WERI-Rb-1 (cell line): Measurements from ENCODE around the gene MUC6.

Experiments used
- DNase-seq: peaks from one replicate; pipeline ENCODE4 v3.0.0-alpha.2; 2020
- H3K27ac ChIP-seq: fragments of 250-450 bp; sonication (Bioruptor Pico); 2 replicates; pipeline ENCODE4 v1.5.1; 2020; ENCODE audit warnings: mild to moderate bottlenecking, moderate library complexity
- H3K27me3 ChIP-seq: fragments of 250-450 bp; sonication (Bioruptor Pico); 2 replicates; pipeline ENCODE4 v1.5.1; 2021; ENCODE audit warnings: mild to moderate bottlenecking, low read depth, moderate library complexity; ENCODE audit not compliant: insufficient read depth, severe bottlenecking
- H3K36me3 ChIP-seq: fragments of 250-450 bp; sonication (Bioruptor Pico); 2 replicates; pipeline ENCODE4 v1.5.1; 2020; ENCODE audit warnings: mild to moderate bottlenecking, moderate library complexity
- H3K4me3 ChIP-seq: 2 replicates; pipeline ENCODE4 v1.5.1; 2011; ENCODE audit warnings: low read depth, mild to moderate bottlenecking, control low read depth, low read length
- H3K9me3 ChIP-seq: fragments of 250-450 bp; sonication (Bioruptor Pico); 2 replicates; pipeline ENCODE4 v1.5.1; 2021; ENCODE audit warnings: mild to moderate bottlenecking, moderate library complexity; ENCODE audit not compliant: severe bottlenecking
- TF ChIP-seq, protein P1 (sequence below): IDR thresholded peaks from 2 replicates; pipeline ENCODE4 v1.5.1; 2011; ENCODE audit warnings: low read depth, mild to moderate bottlenecking, control low read depth, inconsistent platforms, low read length

Gene MUC6

DNA sequence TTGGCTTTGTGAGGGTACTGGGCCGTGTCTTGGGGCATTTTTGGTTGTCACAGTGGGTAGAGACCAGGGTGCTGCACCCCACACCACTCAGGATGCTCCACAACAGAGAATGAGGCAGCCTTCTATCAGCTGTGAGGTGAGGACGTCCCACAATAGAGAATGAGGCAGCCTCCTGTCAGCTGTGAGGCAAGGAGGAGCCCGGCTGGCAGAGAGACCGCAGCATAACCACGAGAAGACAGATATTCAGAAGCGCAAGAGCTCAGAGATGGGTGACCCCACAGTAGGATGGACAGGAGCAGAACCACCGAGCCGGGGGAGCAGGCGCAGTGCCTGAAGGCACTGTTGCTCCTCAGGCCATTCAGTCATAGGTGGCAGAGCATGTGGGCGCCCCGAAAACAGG lies 63.3 kb downstream of the MUC6 start:
- TF ChIP-seq, protein P1, sequence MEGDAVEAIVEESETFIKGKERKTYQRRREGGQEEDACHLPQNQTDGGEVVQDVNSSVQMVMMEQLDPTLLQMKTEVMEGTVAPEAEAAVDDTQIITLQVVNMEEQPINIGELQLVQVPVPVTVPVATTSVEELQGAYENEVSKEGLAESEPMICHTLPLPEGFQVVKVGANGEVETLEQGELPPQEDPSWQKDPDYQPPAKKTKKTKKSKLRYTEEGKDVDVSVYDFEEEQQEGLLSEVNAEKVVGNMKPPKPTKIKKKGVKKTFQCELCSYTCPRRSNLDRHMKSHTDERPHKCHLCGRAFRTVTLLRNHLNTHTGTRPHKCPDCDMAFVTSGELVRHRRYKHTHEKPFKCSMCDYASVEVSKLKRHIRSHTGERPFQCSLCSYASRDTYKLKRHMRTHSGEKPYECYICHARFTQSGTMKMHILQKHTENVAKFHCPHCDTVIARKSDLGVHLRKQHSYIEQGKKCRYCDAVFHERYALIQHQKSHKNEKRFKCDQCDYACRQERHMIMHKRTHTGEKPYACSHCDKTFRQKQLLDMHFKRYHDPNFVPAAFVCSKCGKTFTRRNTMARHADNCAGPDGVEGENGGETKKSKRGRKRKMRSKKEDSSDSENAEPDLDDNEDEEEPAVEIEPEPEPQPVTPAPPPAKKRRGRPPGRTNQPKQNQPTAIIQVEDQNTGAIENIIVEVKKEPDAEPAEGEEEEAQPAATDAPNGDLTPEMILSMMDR, result no peak
- no peaks in the 10 kb centered on the region for H3K27me3 ChIP-seq
- no peak for DNase-seq
- no peak overlapping the region for H3K27ac ChIP-seq
- H3K4me3 ChIP-seq, result no peak overlapping the region
- H3K9me3 ChIP-seq, result no peaks in the 10 kb centered on the region
- peaks cover 50% of the 10 kb centered on the region for H3K36me3 ChIP-seq

DNA sequence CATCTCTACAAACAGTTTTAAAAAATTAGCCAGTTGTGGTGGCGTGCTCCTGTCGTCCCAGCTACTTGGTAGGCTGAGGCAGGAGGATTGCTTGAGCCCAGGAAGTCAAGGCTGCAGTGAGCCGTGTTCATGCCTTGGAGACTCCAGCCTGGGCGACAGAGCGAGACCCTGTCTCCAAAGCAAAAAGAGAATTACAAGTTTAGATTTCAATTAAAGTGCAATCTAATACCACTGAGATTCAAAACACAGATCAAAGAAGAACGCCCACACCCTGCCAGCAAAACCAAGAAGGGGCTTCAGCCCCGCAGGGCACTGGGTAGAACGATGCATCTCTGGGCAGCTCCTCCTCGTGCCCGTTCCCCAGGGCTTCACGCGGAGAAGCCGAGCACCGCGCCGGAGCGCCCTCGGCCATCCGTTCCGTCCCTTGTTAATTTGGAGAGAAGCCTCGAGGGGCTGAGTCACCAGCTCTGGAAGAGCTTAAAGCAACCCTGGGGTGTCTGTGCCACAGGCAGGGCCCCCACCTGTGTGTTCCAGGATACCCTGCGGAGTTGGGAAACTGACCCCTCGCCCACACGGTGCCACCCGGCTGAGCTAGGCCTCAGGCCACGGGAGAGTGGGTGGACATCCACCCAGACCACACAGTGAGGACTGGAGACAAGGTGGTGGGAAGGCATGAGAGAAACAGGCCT lies 63.9 kb downstream of the MUC6 start:
- no peak for DNase-seq
- no peaks in the 10 kb centered on the region for H3K27me3 ChIP-seq
- TF ChIP-seq, protein P1, result no peak
- no peak overlapping the region for H3K27ac ChIP-seq
- no peaks in the 10 kb centered on the region for H3K9me3 ChIP-seq
- no peak overlapping the region for H3K4me3 ChIP-seq
- H3K36me3 ChIP-seq, result peaks cover 48% of the 10 kb centered on the region

DNA sequence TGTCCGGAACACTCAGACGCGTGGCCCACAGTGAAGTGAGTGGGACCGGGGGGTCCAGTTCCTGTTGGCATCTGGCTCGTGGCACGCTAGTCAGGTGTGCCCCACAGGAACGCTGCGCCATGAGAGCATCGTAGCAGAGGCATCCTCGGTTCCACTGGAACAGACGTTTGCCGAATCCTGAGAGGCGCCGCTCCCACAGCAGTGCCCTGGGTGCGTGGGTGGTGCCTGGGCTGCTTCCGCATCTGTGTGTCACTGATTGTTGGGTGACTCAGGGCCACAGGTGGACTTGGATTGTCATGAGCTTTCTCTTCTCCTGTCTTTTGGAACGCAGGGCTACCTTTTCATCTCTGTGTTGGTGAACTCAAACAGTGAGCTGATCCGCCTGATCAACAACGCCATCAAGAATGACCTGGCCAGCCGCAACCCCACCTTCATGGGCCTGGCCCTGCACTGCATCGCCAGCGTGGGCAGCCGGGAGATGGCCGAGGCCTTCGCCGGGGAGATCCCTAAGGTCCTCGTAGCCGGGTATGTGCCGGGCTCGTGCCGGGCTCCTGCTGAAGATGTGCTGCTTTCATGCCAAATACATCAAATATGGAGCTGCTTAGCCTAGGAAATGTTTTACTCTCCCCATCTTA lies 64.7 kb downstream of the MUC6 start:
- DNase-seq, result no peak
- H3K9me3 ChIP-seq, result no peaks in the 10 kb centered on the region
- peaks cover 40% of the 10 kb centered on the region for H3K36me3 ChIP-seq
- no peak overlapping the region for H3K4me3 ChIP-seq
- no peak overlapping the region for H3K27ac ChIP-seq
- TF ChIP-seq, protein P1, result no peak
- no peaks in the 10 kb centered on the region for H3K27me3 ChIP-seq

DNA sequence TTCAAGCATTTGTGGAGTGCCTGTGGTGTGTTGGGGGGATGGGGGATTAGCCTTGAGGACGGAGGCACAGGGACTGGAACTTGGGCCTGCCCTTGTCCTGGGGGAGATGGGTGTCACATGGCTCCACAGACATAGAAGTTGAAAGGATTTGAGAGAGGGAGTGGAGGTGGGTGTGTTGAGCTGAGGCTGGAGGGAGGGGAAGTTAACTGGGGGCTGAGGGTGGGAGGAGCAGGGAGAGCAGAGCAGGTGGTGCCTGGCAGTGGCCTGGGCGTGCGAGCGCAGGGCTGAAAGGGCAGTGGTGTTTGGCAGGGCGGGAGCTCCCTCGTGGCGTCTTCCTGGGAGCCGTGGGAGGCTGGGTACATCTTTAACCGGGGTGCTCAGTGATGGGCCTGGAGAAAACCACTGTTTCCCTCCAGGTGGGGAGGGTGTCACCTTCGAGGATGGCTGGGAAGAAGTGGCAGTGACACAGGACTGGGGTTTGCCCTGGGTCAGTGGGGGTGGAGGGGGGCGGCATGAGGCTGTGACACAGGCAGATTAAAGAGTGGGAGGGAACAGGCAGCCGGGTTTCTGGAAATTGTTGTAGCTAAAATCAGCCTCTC lies 65.3 kb downstream of the MUC6 start:
- peaks cover 43% of the 10 kb centered on the region for H3K36me3 ChIP-seq
- TF ChIP-seq, protein P1, result no peak
- H3K27ac ChIP-seq, result no peak overlapping the region
- DNase-seq, result no peak
- H3K9me3 ChIP-seq, result no peaks in the 10 kb centered on the region
- no peaks in the 10 kb centered on the region for H3K27me3 ChIP-seq
- H3K4me3 ChIP-seq, result no peak overlapping the region

DNA sequence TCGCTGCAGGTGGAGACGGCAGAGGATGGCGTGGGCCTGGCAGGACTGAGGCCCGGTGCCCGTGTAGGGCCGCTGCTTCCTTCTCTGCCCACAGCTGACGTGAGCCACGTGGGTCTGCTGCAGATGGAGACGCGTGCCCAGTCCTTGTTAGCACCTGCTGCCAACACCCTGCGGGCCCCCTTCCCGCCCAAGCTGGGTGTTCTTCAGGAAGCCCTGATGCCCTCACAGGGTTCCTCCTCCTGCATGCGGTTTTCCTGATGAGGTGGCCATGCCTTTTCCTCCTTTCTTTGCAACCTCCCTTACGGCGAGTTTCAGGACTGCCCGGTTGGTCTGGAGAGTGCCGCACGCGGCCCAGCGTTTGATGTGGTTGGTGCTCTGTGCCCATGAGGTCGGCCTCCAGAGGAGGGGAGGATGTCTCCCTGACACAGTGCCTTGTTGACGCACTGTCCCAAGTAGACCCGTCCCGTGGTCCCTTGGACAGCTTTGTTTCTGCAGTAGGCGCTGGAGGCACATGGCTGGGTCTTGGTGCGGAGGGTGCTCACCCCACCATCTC lies 66.1 kb downstream of the MUC6 start:
- no peak for DNase-seq
- no peaks in the 10 kb centered on the region for H3K9me3 ChIP-seq
- H3K27ac ChIP-seq, result no peak overlapping the region
- no peaks in the 10 kb centered on the region for H3K27me3 ChIP-seq
- peaks cover 49% of the 10 kb centered on the region for H3K36me3 ChIP-seq
- H3K4me3 ChIP-seq, result no peak overlapping the region
- TF ChIP-seq, protein P1, result no peak
